Adipocyte (in vitro differentiated cells): ENCODE data around the gene ZFAND2B.

Experiments
- DNase-seq: peaks from one replicate; pipeline ENCODE4 v3.0.0-alpha.2; 2015; ENCODE audit warnings: low read depth
- H3K27me3 ChIP-seq: replicated peaks from 2 replicates; pipeline ENCODE4 v1.7.0; 2013; ENCODE audit warnings: mild to moderate bottlenecking, low read length, moderate library complexity; ENCODE audit not compliant: control insufficient read depth, insufficient read depth
- H3K36me3 ChIP-seq: 2 replicates; pipeline ENCODE4 v1.7.0; 2013; ENCODE audit warnings: low read length, mild to moderate bottlenecking, moderate library complexity; ENCODE audit not compliant: control insufficient read depth, insufficient read depth, severe bottlenecking
- H3K4me1 ChIP-seq: 2 replicates; pipeline ENCODE4 v1.7.0; 2013; ENCODE audit warnings: mild to moderate bottlenecking, low read length, moderate library complexity; ENCODE audit not compliant: control insufficient read depth, insufficient read depth
- H3K4me3 ChIP-seq: 2 replicates; pipeline ENCODE4 v1.7.0; 2013; ENCODE audit warnings: mild to moderate bottlenecking, low read length, moderate library complexity
- H3K9ac ChIP-seq: 2 replicates; pipeline ENCODE4 v1.7.0; 2013; ENCODE audit warnings: mild to moderate bottlenecking, low read length, moderate library complexity
- H3K9me3 ChIP-seq: 2 replicates; pipeline ENCODE4 v1.7.0; 2013; ENCODE audit warnings: mild to moderate bottlenecking, low read length, moderate library complexity; ENCODE audit not compliant: control insufficient read depth

The ZFAND2B gene

GRCh38 chr2:219207884-219208740 lies 1.5 kb downstream of the ZFAND2B start:
- H3K4me3 ChIP-seq, result peak overlapping the region; percentile 88
- DNase-seq, result peak; percentile 27
- H3K27me3 ChIP-seq, result no peaks in the 10 kb centered on the region

GRCh38 chr2:219209236-219210195 lies 2.9 kb downstream of the ZFAND2B start:
- H3K4me3 ChIP-seq, result no peak overlapping the region
- H3K36me3 ChIP-seq, result peaks cover 53% of the 10 kb centered on the region
- no peaks in the 10 kb centered on the region for H3K27me3 ChIP-seq
- peaks cover 17% of the 10 kb centered on the region for H3K4me1 ChIP-seq
- H3K9ac ChIP-seq, result peak overlapping the region; percentile 3
- DNase-seq, result no peak
- H3K9me3 ChIP-seq, result no peaks in the 10 kb centered on the region

More at GRCh38 chr2:219207884-219208740, 1.5 kb downstream of the ZFAND2B start:
- H3K9me3 ChIP-seq, result no peaks in the 10 kb centered on the region
- H3K4me1 ChIP-seq, result peaks cover 17% of the 10 kb centered on the region
- H3K9ac ChIP-seq, result peak overlapping the region; percentile 93
- H3K36me3 ChIP-seq, result peaks cover 39% of the 10 kb centered on the region

- DNase-seq, result no peak
- Histone ChIP-seq H3K36me3 (peaks cover 62% of the 10 kb centered on the region), H3K4me3 (no peak overlapping the region), H3K9me3 (no peaks in the 10 kb centered on the region), H3K4me1 (peaks cover 17% of the 10 kb centered on the region), H3K9ac (peak overlapping the region; percentile 3), H3K27me3 (no peaks in the 10 kb centered on the region)
Measured at GRCh38 chr2:219210196-219210885, 3.8 kb downstream of the ZFAND2B start.

GRCh38 chr2:219210886-219211362 lies 4.3 kb downstream of the ZFAND2B start:
- no peak overlapping the region for H3K4me3 ChIP-seq
- DNase-seq, result no peak
- peaks cover 17% of the 10 kb centered on the region for H3K4me1 ChIP-seq
- peaks cover 63% of the 10 kb centered on the region for H3K36me3 ChIP-seq
- no peaks in the 10 kb centered on the region for H3K27me3 ChIP-seq
- H3K9me3 ChIP-seq, result no peaks in the 10 kb centered on the region
- H3K9ac ChIP-seq, result no peak overlapping the region

GRCh38 chr2:219213026-219213415 lies 6.4 kb downstream of the ZFAND2B start:
- Histone ChIP-seq H3K9me3 (no peaks in the 10 kb centered on the region), H3K9ac (no peak overlapping the region), H3K4me1 (peaks cover 17% of the 10 kb centered on the region), H3K36me3 (peaks cover 66% of the 10 kb centered on the region), H3K27me3 (no peaks in the 10 kb centered on the region), H3K4me3 (no peak overlapping the region)
- no peak for DNase-seq

GRCh38 chr2:219213486-219214071 lies 7.0 kb downstream of the ZFAND2B start:
- H3K9me3 ChIP-seq, result no peaks in the 10 kb centered on the region
- no peak for DNase-seq
- no peak overlapping the region for H3K4me3 ChIP-seq
- no peaks in the 10 kb centered on the region for H3K27me3 ChIP-seq
- peaks cover 17% of the 10 kb centered on the region for H3K4me1 ChIP-seq
- peaks cover 61% of the 10 kb centered on the region for H3K36me3 ChIP-seq
- no peak overlapping the region for H3K9ac ChIP-seq

GRCh38 chr2:219214141-219214540 lies 7.6 kb downstream of the ZFAND2B start:
- Histone ChIP-seq H3K36me3 (peaks cover 60% of the 10 kb centered on the region), H3K4me1 (peaks cover 21% of the 10 kb centered on the region), H3K9me3 (no peaks in the 10 kb centered on the region), H3K4me3 (no peak overlapping the region), H3K9ac (no peak overlapping the region), H3K27me3 (no peaks in the 10 kb centered on the region)
- no peak for DNase-seq

- H3K27me3 ChIP-seq, result no peaks in the 10 kb centered on the region
- H3K4me3 ChIP-seq, result no peak overlapping the region
- H3K9me3 ChIP-seq, result no peaks in the 10 kb centered on the region
- no peak for DNase-seq
- H3K9ac ChIP-seq, result no peak overlapping the region
- H3K36me3 ChIP-seq, result peaks cover 56% of the 10 kb centered on the region
- H3K4me1 ChIP-seq, result peaks cover 27% of the 10 kb centered on the region
Measured at GRCh38 chr2:219214786-219215185, 8.2 kb downstream of the ZFAND2B start.

GRCh38 chr2:219215871-219216534 lies 9.4 kb downstream of the ZFAND2B start:
- Histone ChIP-seq H3K4me3 (no peak overlapping the region), H3K4me1 (peaks cover 28% of the 10 kb centered on the region), H3K9me3 (no peaks in the 10 kb centered on the region), H3K36me3 (peaks cover 56% of the 10 kb centered on the region), H3K9ac (peak overlapping the region; percentile 12), H3K27me3 (no peaks in the 10 kb centered on the region)
- no peak for DNase-seq

- Histone ChIP-seq H3K27me3 (no peaks in the 10 kb centered on the region), H3K4me3 (no peak overlapping the region), H3K9ac (no peak overlapping the region), H3K36me3 (peaks cover 59% of the 10 kb centered on the region), H3K9me3 (no peaks in the 10 kb centered on the region), H3K4me1 (peaks cover 28% of the 10 kb centered on the region)
- DNase-seq, result no peak
Measured at GRCh38 chr2:219216535-219216915, 9.9 kb downstream of the ZFAND2B start.
